Ovary (tissue), 9 donors: ENCODE measurements around the gene UQCRHL. TPM values are rescaled to one million over a fixed set of nuclear protein-coding genes. Genes with fewer than 3 reads are reported as not detected.
"Not testable (repeated sequence)": the region's sequence is repeated elsewhere in the genome, so short reads cannot be mapped to it uniquely, and the experiment has no call there.

Source experiments
- DNase-seq, 5 donors: peaks; one replicate each; pipeline ENCODE4 v3.0.0-alpha.2; 2019 to 2020
- H3K27ac ChIP-seq, 2 donors: fragments of 200-600 bp; one replicate each; pipeline versions ENCODE4 v1.5.1 to v1.8.0; 2019 to 2022
- H3K27me3 ChIP-seq: fragments of 200-600 bp; one replicate; pipeline ENCODE4 v1.8.0; 2022
- H3K36me3 ChIP-seq: fragments of 200-600 bp; sonication (generic); one replicate; pipeline ENCODE4 v1.5.1; 2019
- H3K4me1 ChIP-seq: one replicate; pipeline ENCODE4 v1.8.1; 2013; ENCODE audit warnings: mild to moderate bottlenecking, moderate library complexity; ENCODE audit not compliant: insufficient read depth
- H3K4me3 ChIP-seq: fragments of 200-600 bp; sonication (generic); one replicate; pipeline ENCODE4 v1.5.1; 2017
- H3K9me3 ChIP-seq, 2 donors: fragments of 200-600 bp in 1 of 2; sonication (generic) in 1 of 2; one replicate each; pipeline versions ENCODE4 v1.5.1 to v1.8.1; 2013 to 2019; ENCODE audit warnings: mild to moderate bottlenecking in 1 of 2, moderate library complexity in 1 of 2
- CTCF ChIP-seq, 3 donors: fragments of 450-650 bp in 2 of 3; fragments of 200-600 bp in 1 of 3; IDR thresholded peaks; one replicate each; pipeline versions ENCODE4 v1.5.1 to v1.8.0; 2016 to 2022; ENCODE audit warnings: antibody characterized with exemption in 3 of 3, mild to moderate bottlenecking in 1 of 3
- EP300 ChIP-seq: sonication (generic); formaldehyde crosslinking; IDR thresholded peaks from one replicate; pipeline ENCODE4 v1.6.1; 2017; ENCODE audit warnings: antibody characterized with exemption
- POLR2A ChIP-seq: fragments of 450-650 bp; IDR thresholded peaks from one replicate; pipeline ENCODE4 v1.6.1; 2017; ENCODE audit warnings: antibody characterized with exemption, mild to moderate bottlenecking, moderate library complexity
- WGBS, 3 donors: extraction: QIAGEN DNeasy Blood & Tissue Kit in 1 of 3; methylation state at CpG; one replicate each; pipeline versions ENCODE4 v1.1.5 to v1.1.7; 2013 to 2017; 5-methylcytosine and 5-hydroxymethylcytosine counted together
- intact Hi-C, 4 donors: fragments of 100-400 bp; cut with DNase I; formaldehyde crosslinking; loops; one replicate each; pipeline versions ENCODE4 v1.11.0 to v1.15.1; 2022 to 2023
- polyA plus RNA-seq, 2 donors: library from polyadenylated mRNA; stranded (reverse); fragments of 200-250 nt in 1 of 2; fragments of 350-450 nt in 1 of 2; fragmentation: Illumina TruSeq in 1 of 2; extraction: RNeasy Lipid Tissue Mini Kit (QIAGEN cat#74804) in 1 of 2; gene quantifications; one replicate each; pipeline ENCODE4 v1.2.3, GENCODE V29; 2013 to 2014
- total RNA-seq, 7 donors: library from RNA; depleted of rRNA in 2 of 7; stranded (reverse); fragments of >200 nt in 2 of 7; fragmentation: NEBNext Ultra II Directional in 3 of 7; extraction: Animal tissue kit (Norgen Biotek cat#: 25700) in 3 of 7; gene quantifications; one replicate each; pipeline versions ENCODE4 v1.1.0 to v1.2.4, GENCODE V29; 2016 to 2023
- donor health status: DM: no; HTN: no; CAD: no; lungs with moderate emphysema.
- donor health status: DM: no; HTN: no; CAD: no.
- donor health status: Bipolar disorder and iron deficiency.
- donor health status: DM: yes; HTN: yes; CAD: no.
- donor health status: DM: no; HTN: no; CAD: no.
- donor health status: DM: yes; HTN: yes; CAD: no.

Gene UQCRHL
- total and polyA plus RNA-seq, 9 donors: 0.65 to 5.6 (median 1.4) TPM

- intact Hi-C loops: no loop called here
- Histone ChIP-seq H3K4me3 (peak overlapping the region; percentile 53), H3K27me3 (no peaks in the 10 kb centered on the region), H3K27ac (peak overlapping the region in 1 of 2 donors; percentile 99), H3K36me3 (no peaks in the 10 kb centered on the region), H3K4me1 (peaks cover 3% of the 10 kb centered on the region), H3K9me3 (no peaks in the 10 kb centered on the region)
- WGBS, 3 donors: 10 to 28% (median 13%) methylated on average over 24 of the region's 24 CpGs
- TF ChIP-seq EP300 (no peak), CTCF (IDR thresholded peaks at IDR 0.05) (no peak), POLR2A (no peak)
- peak; percentile 66 to 76 (median 74) for DNase-seq
Measured at GRCh38 chr1:15833069-15833679, 25.7 kb upstream of the UQCRHL start.

- H3K4me3 ChIP-seq: no peak overlapping the region
- 70 to 81% (median 77%) methylated on average over 1 of the region's 1 CpG for WGBS, 3 donors
- H3K9me3 ChIP-seq: no peaks in the 10 kb centered on the region
- TF ChIP-seq CTCF (IDR thresholded peaks at IDR 0.05): no peak
- TF ChIP-seq EP300: no peak
- no peak for TF ChIP-seq POLR2A
- no peaks in the 10 kb centered on the region for H3K27me3 ChIP-seq
- H3K4me1 ChIP-seq: peaks cover 6% of the 10 kb centered on the region
- intact Hi-C loops: no loop called here
- DNase-seq: no peak
- peak overlapping the region in 1 of 2 donors; percentile 99 for H3K27ac ChIP-seq
- no peaks in the 10 kb centered on the region for H3K36me3 ChIP-seq
Measured at GRCh38 chr1:15830258-15830657, 22.8 kb upstream of the UQCRHL start.

GRCh38 chr1:15828931-15829330, 21.5 kb upstream of the UQCRHL start:
- H3K4me1 ChIP-seq, H3K27ac ChIP-seq, H3K9me3 ChIP-seq: not testable (repeated sequence)

GRCh38 chr1:15827567-15827966, 20.1 kb upstream of the UQCRHL start:
- H3K27ac ChIP-seq, H3K36me3 ChIP-seq, H3K9me3 ChIP-seq, H3K27me3 ChIP-seq, H3K4me3 ChIP-seq, intact Hi-C loops, H3K4me1 ChIP-seq: not testable (repeated sequence)
- WGBS, 3 donors: 93 to 98% (median 98%) methylated on average over 14 to 15 of the region's 15 CpGs
- DNase-seq: peak in 1 of 5 donors; percentile 27

More at GRCh38 chr1:15828931-15829330, 21.5 kb upstream of the UQCRHL start:
- peak in 1 of 5 donors; percentile 28 for DNase-seq
- H3K36me3 ChIP-seq, intact Hi-C loops, H3K27me3 ChIP-seq, H3K4me3 ChIP-seq: not testable (repeated sequence)
- WGBS, 3 donors: 89 to 91% (median 90%) methylated on average over 14 of the region's 14 CpGs

- intact Hi-C loops: no loop called here
- no peak overlapping the region for H3K4me3 ChIP-seq
- WGBS, 3 donors: 85 to 94% (median 93%) methylated on average over 6 of the region's 6 CpGs
- TF ChIP-seq EP300: no peak
- TF ChIP-seq POLR2A: no peak
- no peak for TF ChIP-seq CTCF (IDR thresholded peaks at IDR 0.05)
- H3K36me3 ChIP-seq: no peaks in the 10 kb centered on the region
- no peak overlapping the region for H3K27ac ChIP-seq
- peaks cover 8% of the 10 kb centered on the region for H3K4me1 ChIP-seq
- no peak for DNase-seq
- no peaks in the 10 kb centered on the region for H3K27me3 ChIP-seq
- no peaks in the 10 kb centered on the region for H3K9me3 ChIP-seq
Measured at GRCh38 chr1:15826810-15827507, 19.5 kb upstream of the UQCRHL start.
